ENCODE data around the gene ARID3C.

Gene ARID3C

DNA sequence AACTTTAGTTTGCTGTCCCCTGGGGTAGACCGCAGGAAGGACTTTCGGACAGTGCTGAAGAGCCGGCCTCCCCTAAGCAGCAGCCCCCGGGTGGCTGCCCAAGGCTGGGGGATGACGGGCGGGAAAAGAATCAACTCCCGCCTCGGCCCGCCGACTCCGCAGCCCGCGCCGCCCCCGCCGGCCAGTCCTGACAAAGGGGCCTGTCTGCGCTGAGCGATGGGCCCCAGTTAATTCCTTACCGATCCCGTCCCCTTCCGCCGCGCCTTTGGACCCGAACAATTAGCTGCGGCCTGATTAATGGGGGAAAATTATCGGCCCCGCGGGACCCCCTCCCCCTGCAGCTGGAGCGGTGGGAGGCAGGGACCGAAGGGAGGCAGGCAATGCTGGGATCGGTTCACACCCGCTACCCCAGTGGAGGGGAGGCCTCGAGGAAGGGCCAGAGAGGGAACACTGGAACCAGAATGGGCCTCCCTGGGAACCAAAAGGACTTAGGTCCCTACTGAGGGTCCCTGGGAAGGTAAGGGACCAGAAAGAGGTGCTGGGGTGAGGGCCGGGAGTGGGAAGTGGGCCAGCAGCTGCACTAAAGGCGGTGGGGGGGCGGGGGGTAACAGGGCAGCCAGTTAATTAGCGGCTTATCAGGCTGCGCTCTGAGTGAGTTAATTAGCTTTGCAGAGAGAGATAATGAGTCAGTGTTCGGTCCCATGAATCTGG, 4.2 kb downstream of the ARID3C start:
- Mint-ChIP-seq H3K9me3 (ENCODE audit: low read depth) (no peaks in the 10 kb centered on the region), H3K27me3 (peaks cover 35% of the 10 kb centered on the region), H3K4me3 (peak overlapping the region; percentile 66), H3K4me1 (ENCODE audit: low read depth) (peaks cover 31% of the 10 kb centered on the region), H3K27ac (no peak overlapping the region), H3K36me3 (no peaks in the 10 kb centered on the region)

DNA sequence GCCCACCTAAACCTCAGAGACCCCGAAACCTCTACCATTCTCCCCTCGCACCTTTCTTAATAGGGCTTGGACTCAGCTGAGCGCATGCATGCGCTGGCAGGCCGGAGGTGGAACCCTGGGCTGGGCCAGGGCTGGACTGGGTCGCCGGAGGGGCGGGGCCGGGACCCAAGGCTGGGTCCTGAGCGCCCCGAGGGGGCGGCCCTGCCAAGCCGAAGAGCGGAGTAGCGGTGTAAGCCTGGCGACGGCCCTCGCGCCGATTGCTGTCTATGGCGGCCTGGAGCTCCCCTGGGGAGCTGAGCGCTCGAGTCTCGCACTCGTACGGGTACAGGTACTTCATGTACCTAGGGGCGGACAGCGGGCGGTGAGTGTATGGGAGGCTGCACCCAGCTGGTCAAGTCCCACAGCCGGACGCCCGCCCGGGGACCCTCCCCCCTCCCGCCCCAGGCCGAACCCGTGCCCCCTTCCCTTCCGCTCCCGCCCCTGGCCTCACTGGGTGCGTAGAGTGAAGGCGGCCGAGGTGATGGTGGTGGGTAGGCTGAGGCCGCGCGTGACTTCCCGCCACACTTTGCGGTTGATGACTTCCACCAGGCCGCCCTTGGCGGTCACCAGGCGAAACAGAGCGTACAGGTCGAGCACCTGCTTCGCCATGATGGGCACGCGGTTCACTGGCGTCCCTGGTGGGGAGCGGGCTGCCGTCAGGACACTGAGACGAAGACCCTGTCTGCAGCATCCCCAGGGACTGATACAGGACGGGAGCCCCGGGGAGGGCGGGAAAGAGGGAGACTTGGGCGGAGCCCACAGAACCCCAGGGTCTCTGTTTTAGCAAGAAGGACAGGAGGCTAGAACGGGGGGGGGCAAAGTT, 5.3 kb downstream of the ARID3C start:
- H3K27me3 Mint-ChIP-seq: peaks cover 32% of the 10 kb centered on the region
- no peaks in the 10 kb centered on the region for H3K9me3 Mint-ChIP-seq (ENCODE audit: low read depth)
- H3K4me1 Mint-ChIP-seq (ENCODE audit: low read depth): peaks cover 34% of the 10 kb centered on the region
- no peak overlapping the region for H3K27ac Mint-ChIP-seq
- H3K36me3 Mint-ChIP-seq: no peaks in the 10 kb centered on the region
- H3K4me3 Mint-ChIP-seq: peak overlapping the region; percentile 66

DNA sequence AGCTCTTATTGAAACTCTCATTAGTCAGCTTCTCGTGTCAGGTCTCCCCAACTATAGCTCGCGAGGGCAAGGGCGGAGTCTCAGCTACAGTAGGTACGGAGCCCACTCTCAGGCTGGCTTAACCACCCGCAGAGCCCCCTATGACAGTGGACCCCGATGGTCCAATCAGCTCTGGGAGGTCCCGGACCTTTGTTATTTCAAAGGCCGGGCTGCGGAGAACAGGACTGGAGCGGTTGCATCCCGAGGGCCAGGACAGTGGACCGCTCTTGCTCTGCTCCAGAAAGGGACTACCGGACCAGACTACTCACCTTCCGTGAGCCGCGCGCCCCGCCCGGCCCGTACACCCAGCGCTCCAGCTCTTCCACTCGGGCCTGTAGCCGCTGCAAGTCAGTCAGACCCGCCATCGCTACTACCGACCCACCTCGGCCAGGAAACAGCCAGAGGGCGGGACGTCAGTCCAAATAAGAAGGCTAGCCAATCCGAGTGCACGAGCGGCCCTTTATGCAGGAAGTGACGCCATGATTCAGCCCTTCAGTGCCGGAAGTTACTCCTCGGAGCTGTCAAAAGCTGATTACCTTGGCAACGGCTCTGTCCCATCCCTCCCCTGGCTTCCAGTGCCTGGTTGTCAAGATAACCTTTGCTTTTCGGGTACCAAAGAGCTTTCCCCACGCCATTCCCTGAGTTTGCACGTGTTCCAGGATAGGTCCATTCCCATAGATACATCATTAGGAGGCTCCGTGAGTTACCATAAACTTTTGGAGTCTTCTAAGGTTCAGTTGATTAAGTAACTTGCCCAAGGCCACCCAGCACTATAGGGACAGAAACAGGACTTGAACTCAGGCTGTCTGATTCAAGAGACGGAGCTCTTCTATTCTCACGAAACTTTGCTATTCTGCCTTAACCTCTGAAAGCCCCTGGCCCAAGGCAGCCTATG, 8.5 kb downstream of the ARID3C start, which contains the start of gene DCTN3:
Gene DCTN3, minus strand, starts transcription at position 435 of the 934 bp plus-strand sequence. Its CDS starts 31 bp downstream, at position 404.
- H3K27me3 Mint-ChIP-seq: peaks cover 12% of the 10 kb centered on the region
- H3K36me3 Mint-ChIP-seq: peaks cover 6% of the 10 kb centered on the region
- H3K9me3 Mint-ChIP-seq (ENCODE audit: low read depth): no peaks in the 10 kb centered on the region
- H3K4me3 Mint-ChIP-seq: peak within 1 kb of the TSS; percentile 95
- H3K27ac Mint-ChIP-seq: peak within 1 kb of the TSS; percentile 66
- peaks cover 28% of the 10 kb centered on the region for H3K4me1 Mint-ChIP-seq (ENCODE audit: low read depth)

- Mint-ChIP-seq H3K36me3 (peaks cover 9% of the 10 kb centered on the region), H3K4me3 (no peak overlapping the region), H3K9me3 (ENCODE audit: low read depth) (no peaks in the 10 kb centered on the region), H3K27ac (no peak overlapping the region), H3K27me3 (no peaks in the 10 kb centered on the region), H3K4me1 (ENCODE audit: low read depth) (peaks cover 32% of the 10 kb centered on the region)
Observed at GRCh38 chr9:34615132-34615531, 13.7 kb downstream of the ARID3C start.

DNA sequence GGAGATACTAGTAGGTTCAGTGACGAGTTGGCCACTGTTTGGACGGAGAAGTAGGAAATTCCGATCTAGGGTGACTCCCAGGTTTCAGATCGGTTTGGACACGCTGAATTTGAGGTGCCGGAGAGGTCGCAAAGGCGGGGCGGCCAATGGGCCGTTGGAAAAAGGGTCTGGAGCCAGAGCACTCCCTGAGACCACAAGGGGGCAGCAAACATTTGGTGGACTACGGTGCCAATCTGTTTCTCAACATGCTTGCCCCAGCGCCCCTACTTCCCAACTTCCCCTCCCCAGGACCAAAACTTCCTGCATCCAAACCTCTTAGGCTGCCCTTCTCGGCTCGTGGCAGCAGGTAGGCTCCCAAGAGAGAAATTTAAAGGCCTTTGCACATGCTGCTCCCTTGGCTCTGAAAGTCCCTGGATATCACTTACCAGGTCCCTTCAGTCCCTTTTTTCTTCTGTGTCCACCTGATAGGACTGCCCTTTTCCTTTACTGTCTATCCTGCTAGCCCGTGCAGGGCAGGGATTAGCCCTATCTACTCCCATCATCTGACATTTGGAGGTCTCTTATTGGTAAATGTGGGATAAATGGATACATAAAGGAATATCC, 16.0 kb downstream of the ARID3C start:
- Mint-ChIP-seq H3K36me3 (peaks cover 9% of the 10 kb centered on the region), H3K27ac (peak overlapping the region; percentile 96), H3K4me3 (peak overlapping the region; percentile 88), H3K9me3 (ENCODE audit: low read depth) (no peaks in the 10 kb centered on the region), H3K4me1 (ENCODE audit: low read depth) (peaks cover 23% of the 10 kb centered on the region), H3K27me3 (no peaks in the 10 kb centered on the region)

DNA sequence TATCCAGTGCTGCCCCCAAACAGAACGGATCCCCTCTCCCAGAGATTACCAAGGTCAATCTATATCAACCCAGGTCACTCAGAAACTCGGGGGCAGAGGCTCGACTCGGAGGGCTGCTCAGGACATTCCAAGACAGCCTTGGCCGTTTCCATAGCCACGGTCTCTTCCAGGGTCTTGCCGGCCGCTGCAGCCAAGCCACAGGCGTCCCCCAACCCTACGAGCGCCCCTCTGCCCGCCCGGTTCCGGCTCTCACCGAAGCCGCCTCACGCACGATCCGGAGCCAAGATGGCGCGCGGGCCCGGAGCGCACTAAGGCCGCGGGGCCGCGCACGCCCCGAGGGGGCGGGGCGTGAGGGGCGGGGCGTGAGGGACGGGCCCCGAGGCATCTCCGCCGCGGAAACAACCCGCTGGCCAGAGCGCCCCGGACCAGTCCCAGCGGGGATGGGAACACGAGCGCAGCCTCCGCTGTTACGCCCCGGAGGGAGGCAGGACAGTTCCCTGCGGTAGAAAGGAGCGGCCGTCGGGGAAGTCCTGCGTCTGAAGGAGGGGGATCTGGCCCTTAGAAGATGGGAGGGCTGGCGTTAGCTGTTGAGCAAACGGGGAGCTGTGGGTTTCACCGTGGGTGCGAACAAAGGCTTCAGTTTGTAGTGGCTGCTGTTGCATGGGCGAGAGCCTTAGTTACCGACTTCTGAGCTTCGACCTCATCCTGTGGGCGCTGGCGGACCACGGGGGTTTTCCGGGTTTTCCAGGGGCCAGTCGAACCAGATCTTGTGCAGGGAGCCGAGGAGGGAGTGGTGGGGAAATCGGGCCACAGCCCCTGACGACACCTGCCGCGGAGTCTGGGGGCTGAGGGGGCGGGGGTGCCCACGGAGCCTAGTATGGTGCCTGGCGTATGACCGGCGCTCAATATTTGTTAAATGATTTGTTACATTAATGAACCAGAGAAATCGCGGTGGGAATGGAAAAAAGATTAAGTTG, 16.8 kb downstream of the ARID3C start, which contains the start of gene RPP25L:
Gene RPP25L, minus strand, starts transcription at position 287 of the 977 bp plus-strand sequence. CDS start 801 bp downstream, outside the sequence.
- Mint-ChIP-seq H3K36me3 (peaks cover 9% of the 10 kb centered on the region), H3K4me3 (peak within 1 kb of the TSS; percentile 88)

GRCh38 chr9:34611251-34611810, 17.5 kb downstream of the ARID3C start:
- Mint-ChIP-seq H3K4me3 (peak overlapping the region; percentile 88), H3K27ac (peak overlapping the region; percentile 96), H3K27me3 (no peaks in the 10 kb centered on the region), H3K9me3 (ENCODE audit: low read depth) (no peaks in the 10 kb centered on the region), H3K36me3 (peaks cover 4% of the 10 kb centered on the region), H3K4me1 (ENCODE audit: low read depth) (peaks cover 23% of the 10 kb centered on the region)

More for the DNA sequence above, 16.8 kb downstream of the ARID3C start, which contains the start of gene RPP25L:
- no peaks in the 10 kb centered on the region for H3K27me3 Mint-ChIP-seq
- peak within 1 kb of the TSS; percentile 96 for H3K27ac Mint-ChIP-seq
- no peaks in the 10 kb centered on the region for H3K9me3 Mint-ChIP-seq (ENCODE audit: low read depth)
- peaks cover 23% of the 10 kb centered on the region for H3K4me1 Mint-ChIP-seq (ENCODE audit: low read depth)

- Mint-ChIP-seq H3K9me3 (ENCODE audit: low read depth) (no peaks in the 10 kb centered on the region), H3K27me3 (no peaks in the 10 kb centered on the region), H3K36me3 (peaks cover 3% of the 10 kb centered on the region), H3K4me3 (peak overlapping the region; percentile 88), H3K27ac (peak overlapping the region; percentile 13), H3K4me1 (ENCODE audit: low read depth) (peaks cover 23% of the 10 kb centered on the region)
Observed at GRCh38 chr9:34610434-34611206, 18.2 kb downstream of the ARID3C start.

DNA sequence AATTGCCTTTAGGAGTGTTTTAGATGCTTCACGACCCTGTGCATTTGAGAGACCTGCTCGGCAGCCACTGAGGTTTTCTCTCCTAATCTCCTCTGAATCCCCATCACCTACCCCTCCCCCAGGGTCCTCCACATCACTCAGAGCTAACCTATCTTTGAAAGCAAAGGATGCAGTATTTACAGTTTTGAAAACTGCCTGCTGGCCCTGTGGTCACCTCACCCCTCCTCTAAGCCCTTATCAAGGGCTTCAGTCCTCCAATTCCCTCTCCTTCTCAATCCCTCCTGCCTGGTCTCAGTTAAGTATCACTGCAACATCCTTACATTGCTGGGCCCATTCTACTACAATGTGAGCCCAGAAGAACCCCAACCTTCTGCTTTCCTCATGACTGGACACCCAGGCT, 21.5 kb downstream of the ARID3C start:
- Mint-ChIP-seq H3K27me3 (peaks cover 5% of the 10 kb centered on the region), H3K4me1 (ENCODE audit: low read depth) (peaks cover 15% of the 10 kb centered on the region), H3K9me3 (ENCODE audit: low read depth) (no peaks in the 10 kb centered on the region), H3K27ac (no peak overlapping the region), H3K4me3 (no peak overlapping the region), H3K36me3 (peaks cover 3% of the 10 kb centered on the region)

- H3K27me3 Mint-ChIP-seq: peaks cover 5% of the 10 kb centered on the region
- no peaks in the 10 kb centered on the region for H3K9me3 Mint-ChIP-seq (ENCODE audit: low read depth)
- no peak overlapping the region for H3K27ac Mint-ChIP-seq
- H3K36me3 Mint-ChIP-seq: peaks cover 3% of the 10 kb centered on the region
- H3K4me1 Mint-ChIP-seq (ENCODE audit: low read depth): peaks cover 13% of the 10 kb centered on the region
- no peak overlapping the region for H3K4me3 Mint-ChIP-seq
Observed at GRCh38 chr9:34606905-34607304, 22.0 kb downstream of the ARID3C start.

DNA sequence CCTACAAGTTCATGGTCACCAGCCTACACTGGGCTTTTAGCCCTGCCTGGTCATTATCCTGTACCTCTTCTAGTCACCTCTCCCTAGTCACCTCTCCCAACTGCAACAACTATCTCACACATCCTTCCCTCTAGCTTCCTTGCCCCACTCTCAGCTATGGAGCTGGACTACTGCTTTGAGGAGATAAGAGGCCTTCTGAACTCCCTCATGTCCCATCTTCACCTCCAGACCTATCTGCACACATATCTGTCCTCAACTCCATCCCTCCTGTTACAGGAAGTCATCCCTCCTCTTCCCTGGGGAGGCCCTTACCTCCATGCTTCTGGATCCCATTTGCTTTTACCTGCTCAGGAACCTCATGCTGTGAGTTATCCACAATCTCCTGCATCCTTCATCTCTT, 22.7 kb downstream of the ARID3C start:
- Mint-ChIP-seq H3K36me3 (peaks cover 3% of the 10 kb centered on the region), H3K27ac (no peak overlapping the region), H3K4me1 (ENCODE audit: low read depth) (peaks cover 9% of the 10 kb centered on the region), H3K27me3 (peaks cover 7% of the 10 kb centered on the region), H3K4me3 (no peak overlapping the region), H3K9me3 (ENCODE audit: low read depth) (no peaks in the 10 kb centered on the region)

- H3K9me3 Mint-ChIP-seq (ENCODE audit: low read depth): no peaks in the 10 kb centered on the region
- H3K27ac Mint-ChIP-seq: no peak overlapping the region
- no peak overlapping the region for H3K4me3 Mint-ChIP-seq
- H3K27me3 Mint-ChIP-seq: peaks cover 7% of the 10 kb centered on the region
- H3K4me1 Mint-ChIP-seq (ENCODE audit: low read depth): no peaks in the 10 kb centered on the region
- H3K36me3 Mint-ChIP-seq: no peaks in the 10 kb centered on the region
Observed at GRCh38 chr9:34603610-34604231, 25.1 kb downstream of the ARID3C start.
